ENCODE data around the gene CHSY1.
A peak's percentile ranks its signal among the peaks of the same experiment; 100 is the strongest.

DNA sequence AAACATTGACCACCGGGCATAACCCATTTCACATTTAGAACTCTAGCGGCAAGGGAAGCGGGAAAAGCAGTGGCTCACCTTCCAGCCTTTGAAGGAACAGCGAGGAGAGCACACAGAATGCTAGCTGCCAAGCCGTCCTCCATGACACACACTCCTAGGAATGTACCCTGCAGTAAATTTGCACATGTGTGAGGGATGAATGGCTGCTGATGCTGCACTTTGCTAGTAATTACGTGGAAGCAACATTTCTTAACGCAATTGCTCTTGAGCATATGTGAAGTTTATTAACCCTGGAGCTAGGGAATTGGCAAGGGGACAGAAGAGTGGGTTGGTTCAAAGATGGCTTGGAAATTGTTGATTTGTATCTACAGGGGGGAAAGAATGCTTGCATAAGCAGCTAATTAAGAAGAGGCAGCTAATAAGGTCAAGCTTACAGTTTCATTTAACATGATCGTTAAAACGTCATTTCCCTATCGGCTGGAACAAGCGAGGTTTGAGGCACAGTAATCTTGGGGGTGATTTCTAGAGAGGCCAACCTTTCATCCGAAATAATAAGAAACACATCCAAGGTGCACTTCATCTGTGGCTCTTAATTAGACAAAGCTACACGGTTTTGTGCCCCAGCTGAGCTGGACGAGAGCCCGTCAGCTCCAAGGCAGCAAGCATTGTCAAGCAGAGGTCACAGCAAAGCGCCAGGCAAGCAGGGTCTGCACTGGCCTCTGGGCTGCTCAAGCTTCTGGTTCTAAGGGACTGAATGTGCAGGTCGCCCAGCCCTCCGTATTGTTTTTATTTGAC, 123.4 kb downstream of the CHSY1 start:
- no peak for TF ChIP-seq POLR2A (IDR thresholded peaks at IDR 0.05; ENCODE audit: low read depth)
- TF ChIP-seq, protein P1, sequence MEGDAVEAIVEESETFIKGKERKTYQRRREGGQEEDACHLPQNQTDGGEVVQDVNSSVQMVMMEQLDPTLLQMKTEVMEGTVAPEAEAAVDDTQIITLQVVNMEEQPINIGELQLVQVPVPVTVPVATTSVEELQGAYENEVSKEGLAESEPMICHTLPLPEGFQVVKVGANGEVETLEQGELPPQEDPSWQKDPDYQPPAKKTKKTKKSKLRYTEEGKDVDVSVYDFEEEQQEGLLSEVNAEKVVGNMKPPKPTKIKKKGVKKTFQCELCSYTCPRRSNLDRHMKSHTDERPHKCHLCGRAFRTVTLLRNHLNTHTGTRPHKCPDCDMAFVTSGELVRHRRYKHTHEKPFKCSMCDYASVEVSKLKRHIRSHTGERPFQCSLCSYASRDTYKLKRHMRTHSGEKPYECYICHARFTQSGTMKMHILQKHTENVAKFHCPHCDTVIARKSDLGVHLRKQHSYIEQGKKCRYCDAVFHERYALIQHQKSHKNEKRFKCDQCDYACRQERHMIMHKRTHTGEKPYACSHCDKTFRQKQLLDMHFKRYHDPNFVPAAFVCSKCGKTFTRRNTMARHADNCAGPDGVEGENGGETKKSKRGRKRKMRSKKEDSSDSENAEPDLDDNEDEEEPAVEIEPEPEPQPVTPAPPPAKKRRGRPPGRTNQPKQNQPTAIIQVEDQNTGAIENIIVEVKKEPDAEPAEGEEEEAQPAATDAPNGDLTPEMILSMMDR (IDR thresholded peaks at IDR 0.05) = no peak
- TF ChIP-seq POLR2AphosphoS5 (IDR thresholded peaks at IDR 0.05) = peak in 1 of 2 donors; percentile 61
- no peak for TF ChIP-seq EP300 (IDR thresholded peaks at IDR 0.05)
